Pancreas (tissue), 10 donors: ENCODE measurements around the gene DDX39B. TPM values are rescaled to one million over a fixed set of nuclear protein-coding genes. Genes with fewer than 3 reads are reported as not detected.

ENCODE experiments used
- ATAC-seq, 4 donors: fragments of 200-7000 bp; cut with Tn5 transposase; one replicate each; pipeline versions ENCODE4 v1.8.0 to v1.9.1; 2020; ENCODE audit warnings: mild to moderate bottlenecking in 4 of 4, moderate library complexity in 4 of 4
- DNase-seq, 6 donors: peaks; one replicate each; pipeline ENCODE4 v3.0.0-alpha.2; 2020
- FAIRE-seq: peaks from 2 replicates; lab custom pipeline; 2012; peaks lifted over from hg19 to GRCh38; lab: Jason Lieb, UNC
- H3K27ac ChIP-seq, 4 donors: fragments of 200-600 bp; sonication (generic); 1 replicate in 3 of 4; 2 replicates in 1 of 4; pipeline versions ENCODE4 v1.5.0 to v1.8.0; 2020
- H3K27me3 ChIP-seq, 4 donors: fragments of 200-600 bp; one replicate each; pipeline ENCODE4 v1.8.0; 2021
- H3K36me3 ChIP-seq, 3 donors: fragments of 200-600 bp; sonication (generic) in 1 of 3; one replicate each; pipeline versions ENCODE4 v1.5.0 to v1.8.0; 2020 to 2021
- H3K4me1 ChIP-seq, 3 donors: fragments of 200-600 bp; one replicate each; pipeline ENCODE4 v1.8.0; 2021
- H3K4me3 ChIP-seq, 4 donors: fragments of 200-600 bp; sonication (generic) in 2 of 4; one replicate each; pipeline versions ENCODE4 v1.5.0 to v1.8.0; 2020 to 2021
- H3K9me3 ChIP-seq, 4 donors: fragments of 200-600 bp; one replicate each; pipeline ENCODE4 v1.8.0; 2021
- CTCF ChIP-seq, 4 donors: fragments of 200-600 bp; sonication (generic) in 3 of 4; IDR thresholded peaks; one replicate each; pipeline versions ENCODE4 v1.5.0 to v1.8.0; 2021; ENCODE audit warnings: antibody characterized with exemption in 4 of 4
- WGBS, 2 donors: extraction: QIAGEN DNeasy Blood & Tissue Kit; methylation state at CpG; one replicate each; pipeline ENCODE4 v1.1.7; 2013; 5-methylcytosine and 5-hydroxymethylcytosine counted together
- intact Hi-C, 3 donors: fragments of 100-400 bp; cut with DNase I; formaldehyde crosslinking; loops; one replicate each; pipeline versions ENCODE4 v1.11.1 to v1.14.2; 2022
- polyA plus RNA-seq, 2 donors: library from polyadenylated mRNA; stranded (reverse); fragments of 200-250 nt; gene quantifications; one replicate each; pipeline ENCODE4 v1.2.3, GENCODE V29; 2013
- total RNA-seq, 6 donors: library from RNA; stranded (reverse); fragmentation: NEBNext Ultra II Directional in 4 of 6; extraction: Animal tissue kit (Norgen Biotek cat#: 25700) in 4 of 6; gene quantifications; one replicate each; pipeline versions ENCODE4 v1.2.1 to v1.2.4, GENCODE V29; 2021 to 2023
- donor health status: healthy with polysubstance abuse.
- donor health status: DM: no; HTN: no; CAD: no; lungs with moderate emphysema.
- donor health status: DM: no; HTN: no; CAD: no.
- donor health status: control.
- donor health status: control.
- donor health status: Bipolar disorder and iron deficiency.
- donor health status: DM: yes; HTN: yes; CAD: no.
- donor health status: DM: no; HTN: no; CAD: no.
- donor health status: DM: no; HTN: no; CAD: no.
- donor health status: DM: yes; HTN: yes; CAD: no.

The DDX39B gene
- total and polyA plus RNA-seq, 8 donors: 134 to 669 (median 180) TPM

- Histone ChIP-seq H3K9me3 (no peaks in the 10 kb centered on the region), H3K36me3 (peaks cover 17 to 84% (median 59%) of the 10 kb centered on the region in 3 donors), H3K4me1 (peaks cover 3 to 12% (median 10%) of the 10 kb centered on the region in 3 donors), H3K27ac (no peak overlapping the region), H3K27me3 (no peaks in the 10 kb centered on the region), H3K4me3 (no peak overlapping the region)
- no peak for TF ChIP-seq CTCF (IDR thresholded peaks at IDR 0.05)
- intact Hi-C loops: no loop called here
- 96 to 100% methylated on average over 1 of the region's 1 CpG for WGBS, 2 donors
- ATAC-seq (no peak), FAIRE-seq (no peak), DNase-seq (no peak)
Measured at GRCh38 chr6:31533455-31533841, 8.4 kb downstream of the DDX39B start.

- no peak for DNase-seq
- no peaks in the 10 kb centered on the region for H3K27me3 ChIP-seq
- peaks cover 0 to 10% (median 10%) of the 10 kb centered on the region in 3 donors for H3K4me1 ChIP-seq
- 47 to 52% methylated on average over 9 of the region's 9 CpGs for WGBS, 2 donors
- FAIRE-seq: no peak
- TF ChIP-seq CTCF (IDR thresholded peaks at IDR 0.05): no peak
- ATAC-seq: no peak
- no peak overlapping the region for H3K4me3 ChIP-seq
- intact Hi-C loops: no loop called here
- no peak overlapping the region for H3K27ac ChIP-seq
- peaks cover 17 to 78% (median 56%) of the 10 kb centered on the region in 3 donors for H3K36me3 ChIP-seq
- no peaks in the 10 kb centered on the region for H3K9me3 ChIP-seq
Measured at GRCh38 chr6:31532644-31533454, 9.0 kb downstream of the DDX39B start.

- no peak for DNase-seq
- 75 to 80% methylated on average over 9 of the region's 9 CpGs for WGBS, 2 donors
- intact Hi-C loops: no loop called here
Measured at GRCh38 chr6:31531771-31532643, 9.8 kb downstream of the DDX39B start.

GRCh38 chr6:31531162-31531561 lies 10.6 kb downstream of the DDX39B start:
- no peaks in the 10 kb centered on the region for H3K27me3 ChIP-seq
- intact Hi-C loops: no loop called here
- H3K4me1 ChIP-seq: peaks cover 0 to 10% (median 10%) of the 10 kb centered on the region in 3 donors
- no peak for TF ChIP-seq CTCF (IDR thresholded peaks at IDR 0.05)
- H3K36me3 ChIP-seq: peaks cover 12 to 62% (median 44%) of the 10 kb centered on the region in 3 donors
- FAIRE-seq (no peak), ATAC-seq (no peak), DNase-seq (no peak)
- 82 to 86% methylated on average over 7 of the region's 7 CpGs for WGBS, 2 donors
- H3K9me3 ChIP-seq: no peaks in the 10 kb centered on the region
- no peak overlapping the region for H3K4me3 ChIP-seq
- no peak overlapping the region for H3K27ac ChIP-seq

More at GRCh38 chr6:31531771-31532643, 9.8 kb downstream of the DDX39B start:
- ATAC-seq: no peak
- FAIRE-seq: no peak
- Histone ChIP-seq H3K4me1 (peaks cover 0 to 10% (median 10%) of the 10 kb centered on the region in 3 donors), H3K9me3 (no peaks in the 10 kb centered on the region), H3K4me3 (no peak overlapping the region), H3K36me3 (peaks cover 14 to 70% (median 52%) of the 10 kb centered on the region in 3 donors), H3K27ac (no peak overlapping the region), H3K27me3 (no peaks in the 10 kb centered on the region)
- TF ChIP-seq CTCF (IDR thresholded peaks at IDR 0.05): no peak
